Globus pallidus (tissue), 1 donor: ENCODE results near the gene BCR.
"Not testable (repeated sequence)": the region's sequence is repeated elsewhere in the genome, so short reads cannot be mapped to it uniquely, and the experiment has no call there.

Experiments
- DNase-seq: peaks from one replicate; pipeline ENCODE4 v3.0.0-alpha.2; 2015; ENCODE audit warnings: low spot score

BCR gene

DNA sequence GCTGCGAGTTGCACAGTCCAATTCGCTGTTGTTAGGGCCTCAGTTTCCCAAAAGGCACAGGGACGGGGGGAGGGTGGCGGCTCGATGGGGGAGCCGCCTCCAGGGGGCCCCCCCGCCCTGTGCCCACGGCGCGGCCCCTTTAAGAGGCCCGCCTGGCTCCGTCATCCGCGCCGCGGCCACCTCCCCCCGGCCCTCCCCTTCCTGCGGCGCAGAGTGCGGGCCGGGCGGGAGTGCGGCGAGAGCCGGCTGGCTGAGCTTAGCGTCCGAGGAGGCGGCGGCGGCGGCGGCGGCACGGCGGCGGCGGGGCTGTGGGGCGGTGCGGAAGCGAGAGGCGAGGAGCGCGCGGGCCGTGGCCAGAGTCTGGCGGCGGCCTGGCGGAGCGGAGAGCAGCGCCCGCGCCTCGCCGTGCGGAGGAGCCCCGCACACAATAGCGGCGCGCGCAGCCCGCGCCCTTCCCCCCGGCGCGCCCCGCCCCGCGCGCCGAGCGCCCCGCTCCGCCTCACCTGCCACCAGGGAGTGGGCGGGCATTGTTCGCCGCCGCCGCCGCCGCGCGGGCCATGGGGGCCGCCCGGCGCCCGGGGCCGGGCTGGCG lies at the start of gene BCR:
BCR (plus strand) TSS at position 209 of the 592 bp plus-strand sequence. CDS start 452 bp downstream, outside the sequence.
- peak; percentile 76 for DNase-seq

DNA sequence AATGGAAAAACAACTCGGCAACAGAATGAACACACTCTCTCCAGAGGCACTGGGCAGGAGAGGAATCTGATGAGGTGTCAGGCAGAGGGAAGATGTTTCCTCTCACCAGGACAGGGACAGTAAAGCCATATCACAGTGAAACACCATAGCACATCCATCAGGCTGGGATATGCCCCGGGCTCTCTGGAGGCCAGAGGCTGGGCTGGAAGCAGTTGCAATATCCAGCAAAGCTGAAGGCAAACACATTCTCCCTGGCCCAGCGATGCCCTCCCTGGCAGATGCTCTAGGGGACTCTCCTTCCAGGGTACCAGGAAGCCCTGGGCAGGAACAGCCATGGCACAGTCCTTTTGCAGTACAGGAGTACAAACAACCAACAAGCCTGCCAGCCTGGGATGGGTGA lies 49.6 kb upstream of the BCR start:
- no peak for DNase-seq

DNA sequence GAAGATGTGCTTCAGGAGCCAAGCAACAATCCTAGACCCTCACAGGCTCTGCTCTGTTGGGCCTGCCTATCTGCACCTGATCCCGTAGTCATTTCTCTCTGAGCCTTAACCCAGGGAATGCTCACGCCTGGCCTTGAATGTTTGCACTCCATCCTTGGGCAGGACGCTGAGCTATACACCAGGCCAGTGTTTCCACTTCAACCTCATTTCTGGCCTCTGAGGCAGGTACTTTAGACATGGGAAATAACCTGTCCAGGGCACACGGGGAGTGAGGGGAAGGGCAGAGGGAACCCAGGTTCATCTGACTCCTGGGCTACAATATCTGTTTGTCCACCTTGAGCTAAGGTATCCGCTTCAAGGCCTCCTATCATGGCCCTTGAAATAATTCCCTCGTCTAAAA lies 48.4 kb upstream of the BCR start:
- no peak for DNase-seq

DNA sequence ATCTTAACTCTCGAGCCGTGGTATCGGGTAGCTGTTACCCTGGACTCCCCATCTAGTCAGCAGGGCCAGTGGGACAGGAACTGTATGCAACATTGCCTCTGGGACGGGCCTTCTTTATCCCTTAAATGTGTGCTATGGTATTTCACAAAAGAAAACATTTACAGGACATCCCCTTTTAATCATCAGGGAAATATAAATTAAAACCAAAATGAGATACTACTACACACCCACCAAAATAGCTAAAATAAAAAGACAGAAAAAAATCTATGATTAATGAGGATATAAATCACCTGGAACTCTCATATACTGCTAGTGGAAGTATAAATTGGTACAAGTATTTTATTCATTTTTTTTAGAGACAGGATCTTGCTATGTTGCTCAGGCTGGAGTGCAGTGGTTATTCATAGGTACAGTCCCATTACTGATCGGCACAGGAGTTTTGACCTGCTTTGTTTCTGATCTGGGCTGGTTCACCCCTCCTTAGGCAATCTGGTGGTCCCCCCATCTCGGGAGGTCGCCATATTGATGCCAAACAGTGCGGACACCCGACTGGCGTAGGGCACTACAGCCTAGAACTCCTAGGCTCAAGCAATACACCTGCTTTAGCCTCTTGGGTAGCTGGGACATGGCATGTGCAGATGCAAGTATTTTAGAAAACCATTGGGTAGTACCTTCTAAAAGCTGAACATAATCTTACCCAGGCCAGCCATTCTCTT lies 47.8 kb upstream of the BCR start:
- DNase-seq = no peak

DNA sequence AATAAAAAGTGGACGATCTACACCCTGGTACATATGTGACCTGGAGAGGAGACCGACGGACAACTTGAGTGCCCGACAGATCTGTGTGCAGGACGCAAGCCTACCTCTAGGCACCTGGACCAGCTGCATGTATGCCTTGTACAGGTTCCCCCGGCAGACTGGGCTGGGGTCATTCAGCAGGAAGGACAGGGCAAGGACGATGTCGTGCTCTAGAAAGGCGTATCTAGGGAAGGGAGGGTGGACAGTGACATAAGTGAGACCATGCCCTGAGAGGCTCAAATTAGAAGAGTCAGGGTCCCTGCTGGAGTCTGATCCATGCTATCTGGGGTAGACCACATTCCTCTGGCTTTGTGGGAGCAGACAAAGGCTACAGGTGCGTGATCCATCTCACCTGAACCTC lies 46.4 kb upstream of the BCR start:
- DNase-seq = no peak

DNA sequence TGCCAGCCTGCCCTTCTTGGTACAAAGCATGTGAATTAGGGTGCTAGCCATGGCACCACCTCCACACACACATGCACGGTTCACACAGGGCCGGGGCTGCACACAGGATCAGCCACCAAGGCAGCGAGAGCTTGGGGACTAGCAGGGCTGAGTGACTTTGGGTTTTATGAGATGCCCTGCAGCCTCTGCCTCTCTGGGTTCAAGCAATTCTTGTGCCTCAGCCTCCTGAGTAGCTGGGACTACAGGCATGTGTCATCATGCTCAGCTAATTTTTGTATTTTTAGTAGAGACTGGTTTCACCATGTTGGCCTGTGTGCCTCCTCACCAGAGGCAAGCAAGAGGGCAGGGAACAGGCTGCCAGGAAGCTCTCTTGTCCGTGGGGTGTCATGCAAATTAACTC lies 43.3 kb upstream of the BCR start:
- not testable (repeated sequence) for DNase-seq

DNA sequence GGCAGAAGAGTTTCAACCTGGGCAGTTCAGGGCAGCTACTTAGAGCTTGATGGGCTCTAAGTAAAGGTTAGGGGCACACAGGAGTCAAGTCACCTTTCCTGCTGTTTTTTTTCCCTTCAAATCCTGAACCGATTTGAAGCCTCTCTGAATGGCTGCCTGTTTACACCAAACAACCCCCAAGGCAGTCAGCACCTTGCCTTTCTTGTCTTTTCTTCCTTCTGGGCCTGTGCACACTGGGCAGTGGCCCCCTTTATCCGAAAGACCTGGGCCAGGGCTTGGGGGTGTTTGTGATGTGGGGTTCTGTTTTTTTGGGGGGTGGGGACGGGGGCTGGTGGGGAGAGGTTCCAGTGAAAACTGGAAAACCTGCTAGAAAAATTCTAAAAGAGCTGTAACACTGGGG lies 42.8 kb upstream of the BCR start:
- no peak for DNase-seq

DNA sequence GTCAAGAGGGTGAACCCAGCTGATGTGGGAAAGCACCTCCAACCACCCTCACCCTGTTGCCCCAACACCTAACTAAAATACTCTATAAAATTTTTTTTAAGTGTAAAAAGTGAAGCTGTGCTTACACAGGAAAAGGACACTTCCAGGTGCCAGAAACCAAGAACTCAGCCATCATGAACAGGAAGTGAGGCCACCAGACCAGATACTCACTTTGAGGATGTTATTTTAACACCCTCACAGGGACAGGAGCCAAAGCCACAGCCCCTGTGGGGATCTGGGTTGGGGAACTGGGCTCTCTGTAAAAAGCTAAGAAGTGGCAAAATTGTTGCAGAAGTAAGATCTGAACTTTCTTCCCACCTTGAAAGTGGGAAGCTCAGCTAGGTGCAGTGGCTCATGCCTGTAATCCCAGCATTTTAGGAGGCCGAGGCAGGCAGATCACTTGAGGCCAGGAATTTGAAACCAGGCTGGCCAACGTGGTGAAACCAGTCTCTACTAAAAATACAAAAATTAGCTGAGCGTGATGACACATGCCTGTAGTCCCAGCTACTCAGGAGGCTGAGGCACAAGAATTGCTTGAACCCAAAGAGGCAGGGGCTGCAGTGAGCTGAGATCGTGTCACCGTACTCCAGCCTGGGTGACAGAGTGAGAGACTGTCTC lies 42.3 kb upstream of the BCR start:
- no peak for DNase-seq

DNA sequence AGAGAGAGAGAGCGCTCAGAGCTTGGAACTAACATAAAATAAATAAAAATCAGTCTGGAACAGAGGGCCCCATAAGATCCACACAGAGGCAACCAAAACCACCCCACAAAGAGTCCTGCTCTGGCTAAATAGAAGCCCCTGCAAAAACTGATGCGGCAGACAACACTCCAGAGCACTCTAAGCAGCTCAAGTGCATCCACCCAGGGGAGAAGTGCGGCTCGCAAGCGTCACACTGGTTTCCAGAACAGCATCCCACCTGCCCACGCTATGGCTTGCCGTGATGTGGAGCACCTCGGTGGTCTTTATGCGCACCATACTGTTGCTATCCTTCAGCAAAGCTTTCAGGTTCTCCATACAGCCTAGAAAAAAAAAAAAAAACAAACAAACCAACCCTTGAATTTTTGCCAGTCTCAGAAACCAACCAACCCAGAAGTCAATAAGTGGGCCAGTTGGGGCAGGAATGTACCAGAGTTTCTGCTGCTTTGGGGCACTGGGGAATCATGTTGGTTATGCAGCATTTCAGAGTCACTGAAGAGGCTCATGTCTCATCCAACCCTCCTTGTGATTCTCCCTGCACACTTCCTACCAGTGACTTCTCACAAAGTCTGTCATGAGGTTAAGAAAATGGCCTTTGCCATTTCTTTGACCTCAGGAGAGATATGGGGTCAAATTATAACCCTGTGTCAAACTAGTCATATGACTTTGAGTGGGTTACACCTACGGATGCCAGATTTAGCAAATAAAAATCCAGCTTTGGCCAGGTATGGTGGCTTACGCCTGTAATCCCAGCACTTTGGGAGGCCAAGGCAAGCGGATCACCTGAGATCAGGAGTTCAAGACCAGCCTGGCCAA lies 41.5 kb upstream of the BCR start:
- DNase-seq = no peak

DNA sequence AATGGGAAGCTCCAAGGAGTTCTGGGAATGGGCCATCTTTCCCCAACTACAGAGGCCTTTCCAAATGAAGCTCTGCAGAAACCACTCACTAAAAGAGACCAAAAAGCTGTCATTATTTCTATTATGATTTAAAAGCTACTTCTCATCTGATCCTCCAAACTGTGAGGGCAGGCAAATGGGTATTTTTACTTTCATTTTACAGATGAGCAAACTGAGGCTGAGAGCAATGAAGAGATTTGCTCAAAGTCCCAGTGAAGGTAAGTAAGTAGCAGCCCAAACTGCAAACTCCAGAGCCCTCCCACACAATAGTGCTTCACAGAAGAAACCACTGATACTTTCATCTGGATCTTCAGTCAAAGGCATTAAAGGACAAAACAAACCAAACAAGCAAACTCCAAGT lies 39.9 kb upstream of the BCR start:
- no peak for DNase-seq

DNA sequence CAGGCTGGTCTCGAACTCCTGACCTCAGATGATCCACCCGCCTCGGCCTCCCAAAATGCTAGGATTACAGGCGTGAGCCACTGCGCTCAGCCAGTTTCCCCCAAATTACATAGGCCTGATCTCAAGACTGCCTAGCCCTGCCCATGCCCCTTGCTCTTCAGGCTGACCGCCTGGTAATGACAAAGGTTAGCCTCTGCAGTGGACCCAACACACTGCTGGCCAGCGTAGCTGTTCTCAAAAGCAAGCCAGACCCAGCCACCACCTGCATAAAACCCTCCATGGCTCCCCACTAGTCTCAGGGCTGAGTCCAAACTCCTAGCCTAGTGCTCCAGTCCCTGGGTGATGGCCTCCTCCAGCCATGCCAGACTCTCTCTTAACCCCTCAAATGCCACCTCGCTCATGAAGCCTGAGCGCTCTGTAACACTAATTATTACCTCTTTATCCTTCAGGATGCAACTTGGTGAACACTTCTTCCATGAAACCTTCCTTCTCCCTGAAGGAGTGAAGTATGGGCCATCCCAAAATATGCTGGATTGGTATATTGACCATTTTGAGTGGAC lies 37.7 kb upstream of the BCR start:
- no peak for DNase-seq

DNA sequence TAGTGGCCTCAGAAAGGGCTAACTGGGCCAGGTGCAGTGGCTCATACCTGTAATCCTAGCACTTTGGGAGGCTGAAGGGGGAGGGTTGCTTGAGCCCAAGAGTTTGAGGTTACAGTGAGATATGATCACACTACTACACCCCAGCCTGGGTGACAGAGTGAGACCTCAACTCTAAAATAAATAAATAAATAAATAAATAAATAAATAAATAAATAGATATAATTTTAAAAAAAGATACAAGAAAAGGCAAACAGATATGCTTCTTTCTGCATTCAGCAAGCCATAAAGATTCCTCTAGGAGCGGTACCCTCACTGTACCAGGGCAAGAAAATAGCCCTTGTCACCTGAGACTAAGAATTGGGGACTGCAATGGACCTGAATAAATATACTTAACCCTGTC lies 37.2 kb upstream of the BCR start:
- no peak for DNase-seq

DNA sequence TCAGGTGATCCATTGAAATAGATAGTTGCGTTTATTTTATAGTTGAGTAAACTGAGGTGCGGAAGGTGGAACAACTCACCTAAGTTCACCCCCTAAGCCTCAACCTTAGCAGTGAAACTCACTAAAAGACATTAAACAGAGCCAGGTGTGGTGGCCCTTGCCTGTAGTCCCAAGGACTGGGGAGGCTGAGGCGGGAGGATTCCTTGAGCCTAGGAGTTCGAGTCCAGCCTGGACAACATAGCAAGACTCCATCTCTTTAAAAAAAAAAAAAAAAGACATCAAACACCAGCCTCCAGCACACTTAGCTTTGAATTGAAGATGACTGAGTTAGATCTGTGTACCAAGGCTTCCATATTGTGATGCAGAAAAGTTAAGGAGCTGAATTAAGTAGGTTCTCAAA lies 35.9 kb upstream of the BCR start:
- DNase-seq = no peak

DNA sequence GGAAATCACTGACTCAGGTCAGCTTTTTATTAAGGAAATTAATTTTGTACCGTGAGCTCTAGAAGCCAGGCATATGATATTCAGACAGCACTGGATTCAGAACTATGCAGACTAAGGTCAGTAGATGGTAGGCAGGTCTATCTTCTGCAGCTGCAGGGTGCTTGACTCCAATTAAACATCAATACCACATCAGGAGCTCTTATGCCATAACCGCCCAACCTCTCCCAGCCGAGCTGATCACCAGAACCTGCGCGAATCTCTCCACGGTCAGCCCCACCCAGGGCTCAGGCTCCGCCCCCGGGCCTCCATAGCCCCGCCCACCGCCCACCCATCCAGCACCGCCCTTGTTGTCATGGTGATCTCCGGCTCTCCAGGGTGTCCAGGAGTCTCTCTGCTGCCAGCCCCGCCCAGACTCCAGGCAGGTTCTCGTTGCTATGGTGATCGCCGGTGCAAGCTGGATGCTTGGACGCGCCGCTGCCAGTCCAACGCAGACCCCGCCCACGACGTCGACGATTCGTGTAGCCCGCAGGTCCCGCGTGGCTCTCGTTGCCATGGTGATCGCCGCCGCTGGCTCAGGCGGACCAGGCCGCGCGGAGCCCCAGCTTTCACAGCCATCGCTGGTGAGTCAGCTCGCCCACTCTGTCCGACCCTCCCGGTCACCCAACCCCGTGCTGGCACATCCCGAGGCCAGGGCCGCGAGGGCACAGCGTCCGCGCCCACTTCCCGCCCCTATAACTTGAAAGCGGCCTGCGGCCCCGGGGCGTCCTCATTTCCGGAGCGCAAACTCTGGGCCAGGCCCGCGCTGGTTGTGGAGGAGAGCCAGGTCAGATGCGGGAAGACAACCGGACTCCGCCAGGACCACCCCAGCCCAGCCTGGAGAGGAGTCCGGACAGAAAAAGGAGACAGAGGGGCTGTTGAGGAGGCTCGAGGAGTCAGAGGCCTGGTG lies 35.1 kb upstream of the BCR start, which contains the start of gene RAB36:
RAB36 (plus strand) TSS at position 546 of the 946 bp plus-strand sequence. CDS start 1,140 bp downstream, outside the sequence.
- DNase-seq = peak; percentile 86

DNA sequence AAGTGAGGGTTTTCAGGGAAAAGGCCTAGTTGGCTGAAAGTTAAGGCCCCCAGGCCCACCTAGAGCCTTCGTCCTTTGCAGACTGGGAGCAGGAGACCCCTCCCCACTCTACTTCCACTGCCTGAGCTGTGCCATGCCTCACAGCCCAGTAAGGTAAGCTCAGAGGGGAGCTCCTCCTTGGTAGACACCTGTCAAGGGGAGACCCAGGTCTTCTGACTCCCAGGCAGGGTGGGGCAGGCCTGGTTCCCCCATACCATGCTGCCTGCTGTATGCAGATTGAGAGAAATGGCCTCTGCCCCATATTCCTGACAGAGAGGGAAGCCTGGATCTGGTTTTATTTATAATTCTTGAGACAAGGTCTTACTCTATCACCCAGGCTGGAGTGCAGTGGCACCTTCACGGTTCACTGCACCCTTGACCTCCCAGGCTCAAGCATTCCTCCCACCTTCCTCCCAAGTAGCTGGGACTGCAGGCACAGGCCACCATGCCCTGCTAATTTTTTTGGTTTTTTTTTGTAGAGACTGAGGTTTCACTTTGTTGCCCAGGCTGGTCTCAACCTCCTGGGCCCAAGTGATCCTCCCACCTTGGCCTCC lies 34.3 kb upstream of the BCR start:
- no peak for DNase-seq

DNA sequence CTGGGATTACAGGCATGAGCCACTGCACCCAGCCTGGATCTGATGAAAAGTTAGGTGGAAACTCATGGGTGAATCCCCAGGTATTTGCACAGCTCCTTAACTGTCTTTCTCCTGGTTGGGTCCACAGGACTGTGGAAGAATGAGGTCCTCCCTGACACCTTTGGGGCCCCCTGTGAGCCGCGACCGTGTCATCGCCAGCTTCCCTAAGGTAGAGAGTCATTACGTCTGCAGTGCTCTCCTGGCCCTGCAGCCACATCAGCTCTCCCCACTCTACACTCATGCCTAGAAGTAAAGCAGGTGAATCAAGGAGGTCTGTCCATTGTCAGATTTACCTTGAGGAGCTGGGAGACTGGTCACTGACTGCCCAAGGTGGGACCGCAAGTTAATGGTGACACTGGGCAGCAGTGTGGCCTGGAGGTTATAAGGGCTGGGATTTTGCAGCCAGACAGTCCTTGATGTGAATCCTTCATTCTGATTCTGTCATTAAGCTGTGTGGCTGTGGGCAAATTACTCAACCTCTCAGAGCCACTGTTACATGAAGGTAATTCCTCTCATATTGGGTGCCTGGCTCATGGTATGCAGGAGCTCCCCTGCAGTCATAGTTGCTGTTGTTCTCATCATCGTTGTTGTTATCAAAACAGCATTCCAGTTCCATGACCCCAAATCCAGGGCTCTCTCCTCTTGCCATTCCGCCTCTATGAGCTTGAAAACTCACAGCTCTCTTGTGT lies 33.7 kb upstream of the BCR start:
- no peak for DNase-seq

DNA sequence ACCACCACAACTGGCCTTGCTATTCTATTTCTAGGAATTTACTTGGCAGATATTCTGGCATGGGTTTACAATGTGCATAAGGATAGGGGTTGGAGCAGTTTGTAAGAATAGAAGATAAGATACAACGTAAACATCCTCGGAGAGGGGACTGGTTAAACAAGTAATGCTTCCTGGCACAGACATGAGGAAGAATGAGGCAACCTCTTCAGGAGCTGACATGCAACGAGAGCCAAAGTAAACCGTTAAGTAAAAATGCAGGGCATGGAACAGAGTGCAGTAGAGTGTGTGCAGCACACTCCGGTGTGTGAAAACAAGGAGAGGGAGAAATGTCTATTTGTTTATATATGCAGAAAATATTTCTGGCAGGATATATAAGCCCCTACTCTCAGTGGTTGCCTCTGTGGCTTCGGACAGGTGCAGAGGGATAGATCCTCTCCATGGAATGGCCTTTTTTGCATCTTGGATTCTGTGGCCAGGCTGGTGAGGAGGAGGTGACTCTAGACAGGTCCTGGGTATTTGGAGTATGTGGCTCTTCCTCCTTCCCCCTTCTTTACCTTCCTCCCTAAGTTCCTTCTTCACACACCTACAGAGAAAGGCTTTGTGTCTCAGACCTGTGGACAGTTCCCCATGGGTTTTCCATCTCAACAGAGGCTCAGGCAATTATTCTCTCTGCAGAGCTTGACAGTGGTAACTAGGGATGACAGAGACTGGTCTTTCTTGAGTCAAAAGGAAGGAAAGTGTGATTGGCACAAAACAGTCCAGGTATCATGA lies 32.5 kb upstream of the BCR start:
- no peak for DNase-seq

DNA sequence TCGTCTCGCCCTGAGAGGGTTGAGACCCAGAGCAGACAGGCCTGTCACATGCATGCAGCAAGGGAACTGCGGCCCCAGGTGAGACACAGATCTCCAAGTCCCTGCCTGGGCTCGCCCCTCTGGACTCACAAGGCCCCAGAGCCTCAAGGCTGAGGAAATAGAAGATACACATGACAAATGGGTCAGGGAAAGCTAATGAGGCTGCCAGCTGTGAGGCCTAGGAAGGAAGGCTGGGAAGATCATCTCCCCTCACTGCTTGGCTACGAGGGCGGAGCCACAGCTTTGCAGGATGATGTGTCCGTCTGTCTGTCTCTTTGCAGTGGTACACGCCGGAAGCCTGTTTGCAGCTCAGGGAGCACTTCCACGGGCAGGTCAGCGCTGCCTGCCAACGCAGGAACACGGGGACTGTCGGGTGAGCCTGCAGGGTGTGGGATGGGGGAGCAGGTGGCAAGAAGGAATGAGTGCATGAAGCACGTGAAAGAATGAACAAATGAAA lies 30.5 kb upstream of the BCR start:
- DNase-seq = no peak

DNA sequence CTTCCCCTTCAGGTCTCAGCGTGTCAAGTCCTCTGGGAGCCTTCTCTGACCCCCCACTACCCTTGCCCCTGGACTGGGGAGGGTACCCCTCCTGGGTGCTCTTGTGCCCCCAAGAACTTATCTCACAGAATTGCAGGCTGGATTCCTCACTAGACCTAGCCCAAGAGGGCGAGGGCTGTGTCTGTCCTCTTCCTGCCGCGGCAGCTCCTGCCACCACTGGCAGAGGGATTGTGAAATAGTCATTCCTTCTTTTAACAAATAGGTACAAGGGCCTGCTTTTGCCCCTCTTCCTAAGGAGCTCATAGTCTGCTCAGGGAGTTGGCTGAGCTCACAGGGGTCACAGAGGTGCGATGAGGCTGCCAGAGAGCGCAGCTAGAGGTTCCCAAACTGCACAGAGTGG lies 29.5 kb upstream of the BCR start:
- DNase-seq = no peak
